ENCODE data around the gene COL28A1.
"Not testable (repeated sequence)": the region's sequence is repeated elsewhere in the genome, so short reads cannot be mapped to it uniquely, and the experiment has no call there.

The COL28A1 gene

GRCh38 chr7:7464991-7465765 is 70.5 kb downstream of the COL28A1 start:
- not testable (repeated sequence) for DNase-seq (ENCODE audit: low spot score)

GRCh38 chr7:7454000-7454399 is 81.7 kb downstream of the COL28A1 start:
- no peak for DNase-seq (ENCODE audit: low spot score)

GRCh38 chr7:7452652-7453051 is 83.0 kb downstream of the COL28A1 start:
- no peak for DNase-seq (ENCODE audit: low spot score)

- no peak for DNase-seq (ENCODE audit: low spot score)
Measured at GRCh38 chr7:7452119-7452518, 83.6 kb downstream of the COL28A1 start.

GRCh38 chr7:7449055-7449454 is 86.6 kb downstream of the COL28A1 start:
- no peak for DNase-seq (ENCODE audit: low spot score)

- DNase-seq (ENCODE audit: low spot score), result no peak
Measured at GRCh38 chr7:7446616-7447015, 89.1 kb downstream of the COL28A1 start.

- no peak for DNase-seq (ENCODE audit: low spot score)
Measured at GRCh38 chr7:7443806-7444350, 91.8 kb downstream of the COL28A1 start.

GRCh38 chr7:7439564-7439963 is 96.1 kb downstream of the COL28A1 start:
- DNase-seq (ENCODE audit: low spot score), result no peak

GRCh38 chr7:7438851-7439250 is 96.8 kb downstream of the COL28A1 start:
- DNase-seq (ENCODE audit: low spot score), result no peak

GRCh38 chr7:7435978-7436377 is 99.7 kb downstream of the COL28A1 start:
- no peak for DNase-seq (ENCODE audit: low spot score)

- DNase-seq (ENCODE audit: low spot score), result no peak
Measured at GRCh38 chr7:7434329-7434728, 101.3 kb downstream of the COL28A1 start.

GRCh38 chr7:7433811-7434210 is 101.9 kb downstream of the COL28A1 start:
- DNase-seq (ENCODE audit: low spot score), result no peak

GRCh38 chr7:7432979-7433378 is 102.7 kb downstream of the COL28A1 start:
- DNase-seq (ENCODE audit: low spot score), result no peak

- no peak for DNase-seq (ENCODE audit: low spot score)
Measured at GRCh38 chr7:7428806-7429205, 106.9 kb downstream of the COL28A1 start.

GRCh38 chr7:7427363-7427762 is 108.3 kb downstream of the COL28A1 start:
- peak; percentile 76 for DNase-seq (ENCODE audit: low spot score)

GRCh38 chr7:7426676-7427075 is 109.0 kb downstream of the COL28A1 start:
- no peak for DNase-seq (ENCODE audit: low spot score)

GRCh38 chr7:7425321-7425720 is 110.4 kb downstream of the COL28A1 start:
- DNase-seq (ENCODE audit: low spot score), result no peak

- DNase-seq (ENCODE audit: low spot score), result peak; percentile 62
Measured at GRCh38 chr7:7424151-7424873, 111.4 kb downstream of the COL28A1 start.

- no peak for DNase-seq (ENCODE audit: low spot score)
Measured at GRCh38 chr7:7422641-7423040, 113.0 kb downstream of the COL28A1 start.

GRCh38 chr7:7421826-7422225 is 113.8 kb downstream of the COL28A1 start:
- DNase-seq (ENCODE audit: low spot score), result no peak

- DNase-seq (ENCODE audit: low spot score), result no peak
Measured at GRCh38 chr7:7418997-7419396, 116.7 kb downstream of the COL28A1 start.

- DNase-seq (ENCODE audit: low spot score), result no peak
Measured at GRCh38 chr7:7417851-7418250, 117.8 kb downstream of the COL28A1 start.

- no peak for DNase-seq (ENCODE audit: low spot score)
Measured at GRCh38 chr7:7417414-7417813, 118.3 kb downstream of the COL28A1 start.
